Activated naive CD4-positive, alpha-beta T cell treated with anti-CD3 and anti-CD28 coated beads for 36 hours (primary cell): ENCODE results near the gene GOLGA6C. TPM values are rescaled to one million over a fixed set of nuclear protein-coding genes. Genes with fewer than 3 reads are reported as not detected.
"Not testable (repeated sequence)": the region's sequence is repeated elsewhere in the genome, so short reads cannot be mapped to it uniquely, and the experiment has no call there.

Source experiments
- CTCF ChIA-PET: fragments of 350-600 bp; sonication (Branson Sonifier 250); formaldehyde crosslinking; loops from one replicate; lab custom pipeline; 2021; ENCODE audit warnings: antibody characterized with exemption; lab: Charles Lee
- DNase-seq: peaks from one replicate; pipeline ENCODE4 v3.0.0-alpha.2; 2020
- H3K27ac Mint-ChIP-seq: one replicate; pipeline ENCODE4 v1.8.0; 2021; ENCODE audit warnings: mild to moderate bottlenecking, mixed read lengths
- H3K27me3 Mint-ChIP-seq: one replicate; pipeline ENCODE4 v1.8.0; 2021; ENCODE audit warnings: low read depth, mixed read lengths
- H3K36me3 Mint-ChIP-seq: one replicate; pipeline ENCODE4 v1.8.0; 2021; ENCODE audit warnings: low read depth, mixed read lengths
- H3K4me1 Mint-ChIP-seq: one replicate; pipeline ENCODE4 v1.8.0; 2021; ENCODE audit warnings: low read depth, mixed read lengths
- H3K4me3 Mint-ChIP-seq: one replicate; pipeline ENCODE4 v1.8.0; 2021; ENCODE audit warnings: mild to moderate bottlenecking, moderate library complexity, mixed read lengths
- H3K9me3 Mint-ChIP-seq: one replicate; pipeline ENCODE4 v1.8.0; 2021; ENCODE audit warnings: mixed read lengths
- intact Hi-C: fragments of 100-400 bp; cut with micrococcal nuclease; formaldehyde crosslinking; loops from one replicate; pipeline ENCODE4 v1.15.1; 2023
- total RNA-seq, 2 experiments: library from RNA; stranded (reverse); gene quantifications; one replicate each; pipeline ENCODE4 v1.2.3, GENCODE V29; 2021

The GOLGA6C gene
- total RNA-seq, 2 experiments from 2014 or later = 0.10 TPM; not detected in 1

DNA sequence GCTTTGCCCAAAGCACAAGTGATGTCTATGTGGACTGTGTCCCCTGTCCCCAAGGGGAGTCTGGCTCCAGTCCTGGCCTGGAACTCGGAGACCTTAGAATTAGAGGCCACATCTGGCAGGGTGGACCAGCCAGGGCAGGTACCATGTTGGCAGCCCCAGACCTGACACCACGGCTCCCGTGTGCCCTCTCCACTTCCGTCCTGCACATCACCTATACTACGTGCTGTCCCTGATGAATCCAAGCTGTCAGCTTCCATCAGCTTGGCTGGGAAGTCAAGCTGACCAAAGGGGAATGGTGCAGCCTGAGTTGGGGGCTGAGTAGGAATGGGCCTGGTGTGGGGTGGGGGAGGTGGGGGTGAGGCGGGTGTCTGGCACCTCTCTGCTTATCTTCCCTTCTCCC lies 41.1 kb upstream of the GOLGA6C start:
- Mint-ChIP-seq H3K27me3 (no peaks in the 10 kb centered on the region), H3K4me3 (no peak overlapping the region), H3K4me1 (no peaks in the 10 kb centered on the region), H3K36me3 (no peaks in the 10 kb centered on the region), H3K9me3 (no peaks in the 10 kb centered on the region), H3K27ac (no peak overlapping the region)
- no peak for DNase-seq
- CTCF ChIA-PET = no interaction called here
- intact Hi-C loops = no loop called here

- H3K4me3 Mint-ChIP-seq, H3K27me3 Mint-ChIP-seq, intact Hi-C loops, H3K27ac Mint-ChIP-seq, H3K9me3 Mint-ChIP-seq, H3K36me3 Mint-ChIP-seq, H3K4me1 Mint-ChIP-seq, DNase-seq: not testable (repeated sequence)
- CTCF ChIA-PET = interaction anchor here (0.7 kb wide), 1 partner anchor 1290 kb away, joined by 3 read pairs; no protein-coding TSS in a partner anchor
Observed at GRCh38 chr15:75217574-75217973, 40.6 kb upstream of the GOLGA6C start.

- intact Hi-C loops, DNase-seq, H3K9me3 Mint-ChIP-seq, H3K27ac Mint-ChIP-seq, H3K4me1 Mint-ChIP-seq, H3K36me3 Mint-ChIP-seq, H3K27me3 Mint-ChIP-seq, H3K4me3 Mint-ChIP-seq: not testable (repeated sequence)
- CTCF ChIA-PET = interaction anchor here (1.4 kb wide), 1 partner anchor 10 kb away, joined by 3 read pairs; no protein-coding TSS in a partner anchor
Observed at GRCh38 chr15:75219507-75219929, 38.6 kb upstream of the GOLGA6C start.

- no peaks in the 10 kb centered on the region for H3K4me1 Mint-ChIP-seq
- H3K9me3 Mint-ChIP-seq = no peaks in the 10 kb centered on the region
- no peaks in the 10 kb centered on the region for H3K27me3 Mint-ChIP-seq
- DNase-seq = no peak
- CTCF ChIA-PET = no interaction called here
- no peak overlapping the region for H3K4me3 Mint-ChIP-seq
- intact Hi-C loops = no loop called here
- no peak overlapping the region for H3K27ac Mint-ChIP-seq
- H3K36me3 Mint-ChIP-seq = no peaks in the 10 kb centered on the region
Observed at GRCh38 chr15:75223688-75224087, 34.4 kb upstream of the GOLGA6C start.

- no peak overlapping the region for H3K27ac Mint-ChIP-seq
- H3K27me3 Mint-ChIP-seq = no peaks in the 10 kb centered on the region
- no peaks in the 10 kb centered on the region for H3K9me3 Mint-ChIP-seq
- intact Hi-C loops = no loop called here
- H3K36me3 Mint-ChIP-seq = no peaks in the 10 kb centered on the region
- CTCF ChIA-PET = no interaction called here
- DNase-seq = no peak
- H3K4me1 Mint-ChIP-seq = no peaks in the 10 kb centered on the region
- H3K4me3 Mint-ChIP-seq = no peak overlapping the region
Observed at GRCh38 chr15:75224281-75224680, 33.9 kb upstream of the GOLGA6C start.

GRCh38 chr15:75225102-75225836 lies 32.9 kb upstream of the GOLGA6C start:
- DNase-seq, H3K4me3 Mint-ChIP-seq, H3K36me3 Mint-ChIP-seq, H3K9me3 Mint-ChIP-seq, H3K27me3 Mint-ChIP-seq, H3K27ac Mint-ChIP-seq, H3K4me1 Mint-ChIP-seq, CTCF ChIA-PET, intact Hi-C loops: not testable (repeated sequence)

GRCh38 chr15:75225951-75226732 lies 32.0 kb upstream of the GOLGA6C start:
- H3K9me3 Mint-ChIP-seq = no peaks in the 10 kb centered on the region
- H3K27me3 Mint-ChIP-seq = no peaks in the 10 kb centered on the region
- no peak overlapping the region for H3K27ac Mint-ChIP-seq
- no peaks in the 10 kb centered on the region for H3K36me3 Mint-ChIP-seq
- CTCF ChIA-PET = no interaction called here
- intact Hi-C loops = no loop called here
- DNase-seq = no peak
- H3K4me1 Mint-ChIP-seq = no peaks in the 10 kb centered on the region
- no peak overlapping the region for H3K4me3 Mint-ChIP-seq

DNA sequence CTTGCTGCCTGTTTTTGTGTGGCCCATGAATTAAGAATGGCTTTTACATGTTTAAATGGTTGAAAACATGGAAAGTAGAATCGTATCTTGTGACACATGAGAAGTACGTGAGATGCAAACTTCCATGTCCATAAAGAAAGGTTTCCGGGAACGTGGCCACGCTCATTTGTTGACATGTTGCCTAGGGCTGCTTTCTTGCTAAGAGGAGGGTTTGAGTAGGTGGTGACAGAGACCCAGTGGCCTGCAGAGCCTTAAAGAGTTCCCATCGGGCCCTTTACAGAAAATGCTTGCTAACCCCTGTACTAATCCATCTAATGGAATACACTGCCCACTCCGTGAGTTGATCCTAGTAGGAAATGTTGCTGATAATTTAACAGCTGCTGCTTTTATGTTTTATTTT lies 31.0 kb upstream of the GOLGA6C start:
- H3K27ac Mint-ChIP-seq, H3K27me3 Mint-ChIP-seq, CTCF ChIA-PET, H3K4me3 Mint-ChIP-seq, H3K36me3 Mint-ChIP-seq, DNase-seq, intact Hi-C loops, H3K4me1 Mint-ChIP-seq, H3K9me3 Mint-ChIP-seq: not testable (repeated sequence)

GRCh38 chr15:75227663-75228280 lies 30.4 kb upstream of the GOLGA6C start:
- H3K4me1 Mint-ChIP-seq = no peaks in the 10 kb centered on the region
- H3K9me3 Mint-ChIP-seq = no peaks in the 10 kb centered on the region
- peaks cover 3% of the 10 kb centered on the region for H3K27me3 Mint-ChIP-seq
- no peak overlapping the region for H3K27ac Mint-ChIP-seq
- intact Hi-C loops = no loop called here
- no peaks in the 10 kb centered on the region for H3K36me3 Mint-ChIP-seq
- CTCF ChIA-PET = no interaction called here
- DNase-seq = no peak
- no peak overlapping the region for H3K4me3 Mint-ChIP-seq

DNA sequence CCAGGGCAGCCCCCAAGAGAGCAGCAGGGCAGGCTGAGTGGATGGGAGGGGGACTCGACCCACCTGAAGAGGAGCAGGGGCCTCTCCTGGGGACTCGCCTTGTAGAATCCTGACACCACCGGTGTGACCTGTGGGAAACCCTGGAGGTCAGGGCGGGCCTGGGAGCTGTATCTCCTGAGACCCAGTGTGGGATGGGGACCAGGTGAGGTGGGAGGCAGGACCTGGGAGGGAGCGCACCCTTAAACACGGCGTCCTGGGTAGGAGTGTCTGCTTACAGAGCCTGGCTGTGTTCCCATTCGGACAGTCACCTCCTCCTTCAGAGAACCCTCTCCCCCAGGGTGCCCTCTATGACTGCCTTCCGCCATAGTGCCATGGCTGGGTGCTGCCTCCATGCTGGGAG lies 29.3 kb upstream of the GOLGA6C start:
- intact Hi-C loops = no loop called here
- Mint-ChIP-seq H3K4me3 (no peak overlapping the region), H3K27ac (no peak overlapping the region), H3K36me3 (no peaks in the 10 kb centered on the region), H3K27me3 (peaks cover 3% of the 10 kb centered on the region), H3K9me3 (no peaks in the 10 kb centered on the region), H3K4me1 (no peaks in the 10 kb centered on the region)
- CTCF ChIA-PET = no interaction called here
- DNase-seq = no peak

DNA sequence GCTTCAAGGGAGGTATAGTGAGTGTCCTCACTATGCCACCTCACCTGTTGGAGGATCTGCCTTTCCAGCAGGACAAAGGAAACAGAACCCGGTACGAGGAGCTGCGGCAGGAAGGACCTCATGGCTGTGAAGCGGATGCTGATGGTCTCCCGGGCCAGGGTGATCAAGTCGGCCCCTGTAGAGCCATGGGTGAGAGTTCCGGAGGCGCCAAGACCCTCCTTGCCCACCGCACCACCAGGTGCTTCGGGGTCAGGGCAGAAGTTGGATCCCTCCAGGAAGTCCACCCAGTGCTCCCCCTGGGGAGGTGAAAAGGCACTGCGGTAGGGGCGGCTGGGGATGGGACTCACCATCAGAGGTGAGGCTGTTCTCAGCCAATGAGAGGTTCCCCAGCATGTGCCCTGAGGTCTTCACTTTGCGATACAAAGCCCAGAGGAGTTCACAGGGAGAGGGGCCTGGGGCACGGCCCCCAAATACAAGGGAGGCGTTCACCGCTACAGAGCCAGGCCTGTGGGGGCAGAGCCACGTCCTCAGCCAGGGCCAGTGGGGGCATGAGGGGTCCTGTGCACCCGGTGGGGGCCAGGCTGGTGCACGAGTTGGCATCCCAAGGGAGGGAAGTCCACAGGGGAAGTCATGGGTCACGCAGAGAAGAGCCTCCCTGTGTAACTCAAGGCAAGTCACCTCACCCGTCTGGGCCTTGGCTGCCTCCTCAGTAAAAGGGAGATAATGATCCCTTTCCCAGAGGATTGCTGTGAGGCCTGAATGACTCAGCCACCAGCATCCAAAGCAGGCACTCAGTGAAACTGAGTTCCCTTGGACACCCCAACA lies 28.7 kb upstream of the GOLGA6C start:
- peaks cover 3% of the 10 kb centered on the region for H3K27me3 Mint-ChIP-seq
- no peak overlapping the region for H3K4me3 Mint-ChIP-seq
- H3K9me3 Mint-ChIP-seq = no peaks in the 10 kb centered on the region
- no peak overlapping the region for H3K27ac Mint-ChIP-seq
- CTCF ChIA-PET = no interaction called here
- intact Hi-C loops = loop anchor here (10.0 kb wide), 1 partner anchor 95 kb away; no protein-coding TSS in a partner anchor
- no peaks in the 10 kb centered on the region for H3K36me3 Mint-ChIP-seq
- DNase-seq = no peak
- no peaks in the 10 kb centered on the region for H3K4me1 Mint-ChIP-seq

DNA sequence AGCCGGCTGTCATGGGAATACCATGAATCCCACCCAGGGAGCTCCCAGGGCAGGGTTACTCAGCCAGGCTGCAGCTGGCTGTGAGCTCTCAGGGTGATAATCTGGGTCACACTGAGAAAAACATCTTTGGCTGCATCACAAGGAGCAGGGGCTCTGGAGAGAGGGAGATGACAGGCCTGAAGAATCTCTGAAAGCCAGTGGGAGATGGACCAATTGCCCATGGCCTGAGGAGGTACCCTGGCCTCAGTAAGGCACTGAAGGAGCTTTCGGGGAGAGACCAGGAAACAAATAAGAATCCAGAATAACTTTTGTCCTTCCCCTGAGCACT lies 28.2 kb upstream of the GOLGA6C start:
- Mint-ChIP-seq H3K36me3 (no peaks in the 10 kb centered on the region), H3K27me3 (peaks cover 5% of the 10 kb centered on the region), H3K27ac (no peak overlapping the region), H3K4me3 (no peak overlapping the region), H3K4me1 (no peaks in the 10 kb centered on the region), H3K9me3 (no peaks in the 10 kb centered on the region)
- no peak for DNase-seq
- intact Hi-C loops = loop anchor here (10.0 kb wide), 1 partner anchor 95 kb away; no protein-coding TSS in a partner anchor
- CTCF ChIA-PET = no interaction called here
